OCI-LY3 (cell line): Measurements from ENCODE around the gene SCAI.

Experiments used
- H2AFZ ChIP-seq: fragments of 200-600, 300-600 bp; shearing (Covaris generic); 2 replicates; pipeline ENCODE4 v1.6.0; 2014; ENCODE audit warnings: antibody characterized with exemption, low read depth, low read length
- H3K27ac ChIP-seq: fragments of 200-600, 300-600 bp; sonication (generic); 2 replicates; pipeline ENCODE4 v1.5.1; 2014; ENCODE audit warnings: mild to moderate bottlenecking, low read length, moderate library complexity, mixed read lengths
- H3K27me3 ChIP-seq: fragments of 200-600, 300-600 bp; sonication (generic); 2 replicates; pipeline ENCODE4 v1.6.1; 2014; ENCODE audit warnings: low read depth, low read length, mixed read lengths
- H3K36me3 ChIP-seq: fragments of 200-600, 300-600 bp; sonication (generic); replicated peaks from 2 replicates; pipeline ENCODE3; 2014; ENCODE audit warnings: low read depth, low read length, mixed read lengths
- H3K4me1 ChIP-seq: fragments of 300-600, 200-600 bp; sonication (generic); 2 replicates; pipeline ENCODE4 v1.6.1; 2014; ENCODE audit warnings: low read length, mixed read lengths
- H3K4me2 ChIP-seq: fragments of 200-600, 300-600 bp; sonication (generic); 2 replicates; pipeline ENCODE4 v1.6.1; 2014; ENCODE audit warnings: low read length, mixed read lengths
- H3K4me3 ChIP-seq: fragments of 300-600, 200-600 bp; sonication (generic); 2 replicates; pipeline ENCODE4 v1.5.1; 2014; ENCODE audit warnings: antibody characterized with exemption, mild to moderate bottlenecking, low read length, moderate library complexity
- H3K79me2 ChIP-seq: fragments of 300-600, 200-600 bp; shearing (Covaris generic); 2 replicates; pipeline ENCODE4 v1.6.1; 2014; ENCODE audit warnings: mild to moderate bottlenecking, low read length, mixed read lengths
- H3K9ac ChIP-seq: fragments of 300-600, 200-600 bp; shearing (Covaris generic); 2 replicates; pipeline ENCODE4 v1.6.0; 2014; ENCODE audit warnings: mild to moderate bottlenecking, low read length, moderate library complexity
- H3K9me3 ChIP-seq: fragments of 200-600, 300-600 bp; shearing (Covaris generic); 2 replicates; pipeline ENCODE4 v1.6.1; 2014; ENCODE audit warnings: low read length, mixed read lengths; ENCODE audit not compliant: insufficient read depth
- H4K20me1 ChIP-seq: fragments of 200-600, 300-600 bp; sonication (generic); 2 replicates; pipeline ENCODE4 v1.6.1; 2016; ENCODE audit warnings: low read length, mixed read lengths; ENCODE audit not compliant: insufficient read depth
- CTCF ChIP-seq: fragments of 200-600, 300-600 bp; sonication (generic); IDR thresholded peaks from 2 replicates; pipeline ENCODE4 v1.5.1; 2014; ENCODE audit warnings: antibody characterized with exemption, low read length, low read depth
- EZH2phosphoT487 ChIP-seq: fragments of 200-600 bp; shearing (Covaris generic); IDR thresholded peaks from 2 replicates; pipeline ENCODE4 v1.6.1; 2018; ENCODE audit warnings: antibody characterized with exemption, mixed run types, low read depth

The SCAI gene

GRCh38 chr9:124949387-124949786, 193.9 kb downstream of the SCAI start:
- H2AFZ ChIP-seq, result no peak overlapping the region

GRCh38 chr9:124947727-124948391, 195.5 kb downstream of the SCAI start:
- no peak overlapping the region for H3K4me3 ChIP-seq
- H3K4me1 ChIP-seq, result peaks cover 9% of the 10 kb centered on the region
- TF ChIP-seq CTCF, result no peak
- TF ChIP-seq EZH2phosphoT487, result no peak
- H3K27me3 ChIP-seq, result no peaks in the 10 kb centered on the region
- no peaks in the 10 kb centered on the region for H4K20me1 ChIP-seq
- no peak overlapping the region for H3K9ac ChIP-seq
- no peak overlapping the region for H3K27ac ChIP-seq
- no peaks in the 10 kb centered on the region for H3K9me3 ChIP-seq
- H2AFZ ChIP-seq, result no peak overlapping the region
- H3K36me3 ChIP-seq, result no peaks in the 10 kb centered on the region
- H3K4me2 ChIP-seq, result no peak overlapping the region
- H3K79me2 ChIP-seq, result no peaks in the 10 kb centered on the region

More at GRCh38 chr9:124949387-124949786, 193.9 kb downstream of the SCAI start:
- Histone ChIP-seq H3K4me2 (no peak overlapping the region), H3K27me3 (no peaks in the 10 kb centered on the region), H3K9ac (no peak overlapping the region), H3K27ac (no peak overlapping the region), H3K36me3 (no peaks in the 10 kb centered on the region), H3K9me3 (no peaks in the 10 kb centered on the region), H3K4me1 (peaks cover 9% of the 10 kb centered on the region), H3K79me2 (no peaks in the 10 kb centered on the region), H4K20me1 (no peaks in the 10 kb centered on the region), H3K4me3 (no peak overlapping the region)
- no peak for TF ChIP-seq EZH2phosphoT487
- no peak for TF ChIP-seq CTCF

- Histone ChIP-seq H3K9ac (no peak overlapping the region), H3K27ac (no peak overlapping the region), H2AFZ (no peak overlapping the region), H3K4me1 (peaks cover 15% of the 10 kb centered on the region), H3K4me3 (no peak overlapping the region), H3K36me3 (no peaks in the 10 kb centered on the region), H4K20me1 (no peaks in the 10 kb centered on the region), H3K9me3 (no peaks in the 10 kb centered on the region), H3K4me2 (no peak overlapping the region), H3K27me3 (no peaks in the 10 kb centered on the region), H3K79me2 (peaks cover 5% of the 10 kb centered on the region; the same call in 1 of the 2 replicates)
- TF ChIP-seq EZH2phosphoT487, result no peak
- no peak for TF ChIP-seq CTCF
Observed at GRCh38 chr9:124946167-124946566, 197.2 kb downstream of the SCAI start.

- TF ChIP-seq CTCF, result no peak
- no peak for TF ChIP-seq EZH2phosphoT487
- Histone ChIP-seq H3K4me2 (peak overlapping the region; percentile 78), H3K9ac (peak overlapping the region; percentile 70), H2AFZ (peak overlapping the region; percentile 48), H3K4me1 (peaks cover 12% of the 10 kb centered on the region), H3K79me2 (peaks cover 5% of the 10 kb centered on the region; the same call in 1 of the 2 replicates), H3K27me3 (no peaks in the 10 kb centered on the region), H3K27ac (peak overlapping the region; percentile 66), H3K9me3 (no peaks in the 10 kb centered on the region), H4K20me1 (no peaks in the 10 kb centered on the region), H3K4me3 (peak overlapping the region; percentile 85), H3K36me3 (no peaks in the 10 kb centered on the region)
Observed at GRCh38 chr9:124941679-124942561, 201.4 kb downstream of the SCAI start.
